GM23338 (cell line): ENCODE data around the gene STX11. TPM values are rescaled to one million over a fixed set of nuclear protein-coding genes. Genes with fewer than 3 reads are reported as not detected.

Experiments used
- ATAC-seq: fragments of 200-7000 bp; cut with Tn5 transposase; 3 replicates; pipeline ENCODE4 v1.9.1; 2020
- DNase-seq: peaks from one replicate; pipeline ENCODE4 v3.0.0-alpha.2; 2015; ENCODE audit warnings: low spot score
- H2AFZ ChIP-seq: fragments of 200-600 bp; sonication (generic); 2 replicates; pipeline ENCODE4 v1.8.0; 2016; ENCODE audit warnings: antibody characterized with exemption, mild to moderate bottlenecking, moderate library complexity
- H3F3A ChIP-seq: fragments of 200-600 bp; sonication (generic); replicated peaks from 2 replicates; pipeline ENCODE4 v1.8.0; 2017; ENCODE audit warnings: antibody characterized with exemption, mixed run types, low read depth
- H3K27ac ChIP-seq: fragments of 200-600 bp; sonication (generic); 2 replicates; pipeline ENCODE4 v1.6.1; 2016; ENCODE audit warnings: low read depth
- H3K27me3 ChIP-seq: fragments of 200-600 bp; sonication (generic); 2 replicates; pipeline ENCODE4 v1.8.0; 2016; ENCODE audit warnings: mild to moderate bottlenecking, mixed run types, moderate library complexity; ENCODE audit not compliant: insufficient read depth
- H3K36me3 ChIP-seq: fragments of 200-600 bp; sonication (generic); 2 replicates; pipeline ENCODE4 v1.8.0; 2016; ENCODE audit warnings: mild to moderate bottlenecking; ENCODE audit not compliant: insufficient read depth
- H3K4me1 ChIP-seq: fragments of 200-600 bp; sonication (generic); 2 replicates; pipeline ENCODE4 v1.8.0; 2016; ENCODE audit warnings: mild to moderate bottlenecking, moderate library complexity; ENCODE audit not compliant: insufficient read depth
- H3K4me2 ChIP-seq: fragments of 200-600 bp; sonication (generic); 2 replicates; pipeline ENCODE4 v1.7.1; 2017; ENCODE audit warnings: mixed run types
- H3K4me3 ChIP-seq: fragments of 200-600 bp; sonication (generic); 2 replicates; pipeline ENCODE4 v1.6.1; 2016; ENCODE audit warnings: mixed run types
- H3K79me2 ChIP-seq: fragments of 200-600 bp; sonication (generic); replicated peaks from 2 replicates; pipeline ENCODE4 v1.8.0; 2017; ENCODE audit warnings: mild to moderate bottlenecking; ENCODE audit not compliant: insufficient read depth
- H3K9me2 ChIP-seq: fragments of 200-600 bp; sonication (generic); 2 replicates; pipeline ENCODE4 v1.8.0; 2017; ENCODE audit not compliant: insufficient read depth
- H4K20me1 ChIP-seq: fragments of 200-600 bp; sonication (generic); replicated peaks from 2 replicates; pipeline ENCODE4 v1.8.0; 2017; ENCODE audit warnings: mild to moderate bottlenecking; ENCODE audit not compliant: insufficient read depth
- H3K27ac Mint-ChIP-seq: 2 replicates; pipeline ENCODE4 v1.8.0; 2020; ENCODE audit warnings: inconsistent platforms, mild to moderate bottlenecking, moderate library complexity, mixed read lengths
- H3K27me3 Mint-ChIP-seq: 3 replicates; pipeline ENCODE4 v1.8.0; 2022; ENCODE audit warnings: low read depth, mild to moderate bottlenecking, moderate library complexity, mixed read lengths, inconsistent platforms; ENCODE audit not compliant: insufficient read depth, poor library complexity
- H3K36me3 Mint-ChIP-seq: 3 replicates; pipeline ENCODE4 v1.8.0; 2021; ENCODE audit warnings: low read depth, mild to moderate bottlenecking, inconsistent platforms, moderate library complexity, mixed read lengths
- H3K4me1 Mint-ChIP-seq: 3 replicates; pipeline ENCODE4 v1.8.0; 2020; ENCODE audit warnings: mild to moderate bottlenecking, inconsistent platforms, mixed read lengths
- H3K4me3 Mint-ChIP-seq: 3 replicates; pipeline ENCODE4 v1.8.0; 2021; ENCODE audit warnings: moderate library complexity, mild to moderate bottlenecking, inconsistent platforms, mixed read lengths
- H3K9me3 Mint-ChIP-seq: 3 replicates; pipeline ENCODE4 v1.8.0; 2020; ENCODE audit warnings: moderate library complexity, mild to moderate bottlenecking, inconsistent platforms, mixed read lengths
- EZH2 ChIP-seq: fragments of 200-600 bp; sonication (generic); IDR thresholded peaks from one replicate; pipeline ENCODE4 v1.8.0; 2017; ENCODE audit warnings: antibody characterized with exemption, mild to moderate bottlenecking, low read depth; ENCODE audit not compliant: unreplicated experiment
- EZH2phosphoT487 ChIP-seq: fragments of 200-600 bp; sonication (generic); IDR thresholded peaks from one replicate; pipeline ENCODE4 v1.8.1; 2018; ENCODE audit warnings: antibody characterized with exemption; ENCODE audit not compliant: unreplicated experiment
- ZNF462 ChIP-seq: fragments of 250-450 bp; sonication (Bioruptor Pico); IDR thresholded peaks from 2 replicates; pipeline ENCODE4 v1.5.0; 2020; ENCODE audit warnings: mild to moderate bottlenecking, moderate library complexity
- polyA plus RNA-seq: library from polyadenylated mRNA; unstranded; fragments of >200 nt; fragmentation: Nextera tagmentation; extraction: Ambion mirVana; gene quantifications from 2 replicates; pipeline ENCODE4 v1.2.1, GENCODE V29; 2016
- total RNA-seq: library from RNA; depleted of rRNA; stranded (reverse); fragments of >200 nt; shearing (Covaris generic); gene quantifications from 2 replicates; pipeline ENCODE4 v1.2.3, GENCODE V29; 2014
- TF ChIP-seq, protein P1 (sequence below): IDR thresholded peaks from one replicate; pipeline ENCODE4 v1.6.1; 2018; ENCODE audit warnings: antibody characterized with exemption; ENCODE audit not compliant: unreplicated experiment

The STX11 gene
- total and polyA plus RNA-seq, 2 experiments from 2014 or later = 0.35 to 0.52 TPM

DNA sequence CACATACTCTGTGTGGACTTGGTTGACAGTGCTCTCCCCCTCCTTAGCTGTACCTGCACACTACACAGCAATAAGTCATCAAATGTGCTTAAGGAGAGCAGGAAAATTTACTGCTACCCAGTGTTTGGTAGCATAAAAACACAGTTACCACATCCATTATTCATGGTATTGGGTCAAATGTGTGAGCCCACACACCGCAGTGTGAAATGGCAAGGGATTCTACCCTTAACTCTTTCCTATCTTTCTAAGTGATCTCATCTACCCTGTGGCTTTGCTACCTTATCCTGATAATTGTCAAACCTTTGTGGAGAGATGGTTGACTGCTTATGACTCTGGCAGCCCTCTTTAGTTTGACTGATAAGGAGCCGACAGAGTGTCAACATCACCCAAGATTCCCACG lies 47.6 kb downstream of the STX11 start (continued):
- no peak for TF ChIP-seq ZNF462
- TF ChIP-seq EZH2phosphoT487 = no peak

DNA sequence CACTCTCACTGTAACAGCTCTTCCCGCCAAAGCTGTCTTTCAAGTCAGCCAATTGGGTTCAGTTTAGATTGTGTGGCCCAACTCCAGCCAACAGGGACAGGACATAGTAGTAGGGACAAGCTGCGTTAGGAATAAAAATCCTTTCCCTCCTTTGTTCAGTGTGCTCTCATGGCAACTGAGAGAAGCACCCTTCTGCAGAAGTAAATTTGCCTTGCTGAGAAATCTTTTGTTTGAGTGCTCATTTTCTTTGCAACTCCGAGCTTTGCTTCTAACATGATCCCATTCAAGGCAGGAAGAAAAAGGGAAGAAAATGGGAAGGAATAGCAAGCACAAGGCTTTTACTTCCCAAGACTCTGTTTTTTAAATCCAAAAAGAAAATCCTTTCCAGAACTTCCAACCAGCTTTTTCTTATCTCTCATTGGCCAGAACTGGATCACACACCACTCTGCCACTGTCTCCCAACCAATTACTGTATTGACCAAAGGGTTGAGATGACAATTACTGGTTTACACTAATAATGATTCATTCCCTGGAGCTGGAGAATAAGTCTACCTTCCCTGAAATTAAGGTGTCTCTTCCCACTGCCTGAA lies 52.7 kb downstream of the STX11 start:
- peaks cover 4% of the 10 kb centered on the region; the same call in 1 of the 2 replicates for H3K36me3 ChIP-seq
- H3K9me3 Mint-ChIP-seq = peaks cover 46% of the 10 kb centered on the region
- no peaks in the 10 kb centered on the region for H3K4me1 ChIP-seq
- no peaks in the 10 kb centered on the region for H3F3A ChIP-seq
- no peaks in the 10 kb centered on the region for H3K4me1 Mint-ChIP-seq
- H4K20me1 ChIP-seq = no peaks in the 10 kb centered on the region
- ATAC-seq = no peak
- no peak overlapping the region for H3K4me3 Mint-ChIP-seq
- no peak overlapping the region for H3K27ac Mint-ChIP-seq
- H3K36me3 Mint-ChIP-seq = peaks cover 12% of the 10 kb centered on the region; the same call in 2 of the 3 replicates
- H3K9me2 ChIP-seq = 0 out of 2 replicates have a peak, but pooled peaks cover 3% of the 10 kb centered on the region
- no peak overlapping the region for H3K4me3 ChIP-seq
- H2AFZ ChIP-seq = no peak overlapping the region
- DNase-seq = no peak
- no peak overlapping the region for H3K4me2 ChIP-seq
- no peak overlapping the region for H3K27ac ChIP-seq
- H3K27me3 Mint-ChIP-seq = no peaks in the 10 kb centered on the region
- H3K27me3 ChIP-seq = no peaks in the 10 kb centered on the region
- no peaks in the 10 kb centered on the region for H3K79me2 ChIP-seq
- TF ChIP-seq, protein P1, sequence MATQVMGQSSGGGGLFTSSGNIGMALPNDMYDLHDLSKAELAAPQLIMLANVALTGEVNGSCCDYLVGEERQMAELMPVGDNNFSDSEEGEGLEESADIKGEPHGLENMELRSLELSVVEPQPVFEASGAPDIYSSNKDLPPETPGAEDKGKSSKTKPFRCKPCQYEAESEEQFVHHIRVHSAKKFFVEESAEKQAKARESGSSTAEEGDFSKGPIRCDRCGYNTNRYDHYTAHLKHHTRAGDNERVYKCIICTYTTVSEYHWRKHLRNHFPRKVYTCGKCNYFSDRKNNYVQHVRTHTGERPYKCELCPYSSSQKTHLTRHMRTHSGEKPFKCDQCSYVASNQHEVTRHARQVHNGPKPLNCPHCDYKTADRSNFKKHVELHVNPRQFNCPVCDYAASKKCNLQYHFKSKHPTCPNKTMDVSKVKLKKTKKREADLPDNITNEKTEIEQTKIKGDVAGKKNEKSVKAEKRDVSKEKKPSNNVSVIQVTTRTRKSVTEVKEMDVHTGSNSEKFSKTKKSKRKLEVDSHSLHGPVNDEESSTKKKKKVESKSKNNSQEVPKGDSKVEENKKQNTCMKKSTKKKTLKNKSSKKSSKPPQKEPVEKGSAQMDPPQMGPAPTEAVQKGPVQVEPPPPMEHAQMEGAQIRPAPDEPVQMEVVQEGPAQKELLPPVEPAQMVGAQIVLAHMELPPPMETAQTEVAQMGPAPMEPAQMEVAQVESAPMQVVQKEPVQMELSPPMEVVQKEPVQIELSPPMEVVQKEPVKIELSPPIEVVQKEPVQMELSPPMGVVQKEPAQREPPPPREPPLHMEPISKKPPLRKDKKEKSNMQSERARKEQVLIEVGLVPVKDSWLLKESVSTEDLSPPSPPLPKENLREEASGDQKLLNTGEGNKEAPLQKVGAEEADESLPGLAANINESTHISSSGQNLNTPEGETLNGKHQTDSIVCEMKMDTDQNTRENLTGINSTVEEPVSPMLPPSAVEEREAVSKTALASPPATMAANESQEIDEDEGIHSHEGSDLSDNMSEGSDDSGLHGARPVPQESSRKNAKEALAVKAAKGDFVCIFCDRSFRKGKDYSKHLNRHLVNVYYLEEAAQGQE = no peak
- TF ChIP-seq ZNF462 (no peak), EZH2 (no peak)
